SKM-1 (cell line): ENCODE measurements around the gene ROBO1.

Experiments used
- DNase-seq: peaks from one replicate; lab custom pipeline; 2025; ENCODE audit not compliant: unreplicated experiment; lab: John Stamatoyannopoulos, UW

Gene ROBO1

DNA sequence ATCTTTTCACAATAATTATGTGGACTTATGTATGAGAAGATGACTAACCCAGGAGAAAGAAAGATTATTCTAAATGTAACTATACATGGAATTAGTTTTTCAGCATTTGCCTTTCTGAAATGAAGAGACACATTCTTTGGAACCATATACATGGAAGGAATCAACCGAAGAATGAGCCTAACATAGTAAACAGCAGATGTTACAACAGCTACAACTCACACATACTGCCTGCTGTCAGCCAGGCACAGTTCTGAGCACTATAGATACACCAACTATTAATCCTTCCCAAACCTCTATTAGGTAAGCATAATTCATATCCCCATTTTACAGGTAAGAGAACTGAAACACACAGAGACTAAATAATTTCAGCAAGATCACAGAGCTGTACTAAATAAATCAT lies 840.0 kb downstream of the ROBO1 start:
- no peak for DNase-seq

DNA sequence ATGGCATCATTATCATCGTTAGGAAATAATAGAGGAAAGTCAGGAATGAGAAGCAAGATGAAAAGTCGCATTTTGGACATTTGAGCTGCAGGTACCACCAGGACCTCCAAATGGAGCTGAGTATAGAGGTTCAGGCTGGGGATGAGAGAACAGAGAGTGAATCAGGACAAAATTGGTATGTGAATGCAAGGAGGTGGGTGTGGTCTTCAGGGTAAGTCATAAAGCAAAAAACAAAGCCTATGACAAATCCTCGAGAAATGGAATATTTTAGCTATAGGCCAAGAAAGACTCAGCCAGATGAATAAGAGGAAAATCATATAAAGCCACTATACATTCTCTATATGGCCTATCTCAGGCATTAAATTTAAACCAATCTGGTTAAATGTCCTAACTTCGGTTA lies 841.3 kb downstream of the ROBO1 start:
- DNase-seq = no peak

DNA sequence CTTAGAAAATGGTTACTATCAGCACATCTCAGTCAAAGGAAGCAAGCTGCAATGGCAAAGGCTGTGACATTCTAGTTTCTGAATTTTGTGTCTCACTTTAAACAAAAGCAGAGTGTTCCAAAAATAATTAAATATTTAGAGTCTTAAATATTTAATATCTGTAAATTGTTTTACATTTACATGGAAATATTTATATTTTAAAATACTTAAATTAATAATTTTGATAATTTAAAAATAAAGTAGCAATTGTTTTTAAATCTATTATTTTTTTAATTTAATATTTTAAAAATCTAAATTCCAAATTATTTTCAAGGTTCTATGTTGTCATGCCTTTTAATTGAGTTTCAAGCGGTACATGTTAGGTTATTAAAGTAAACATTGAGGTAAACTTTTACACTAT lies 843.1 kb downstream of the ROBO1 start:
- DNase-seq = no peak

DNA sequence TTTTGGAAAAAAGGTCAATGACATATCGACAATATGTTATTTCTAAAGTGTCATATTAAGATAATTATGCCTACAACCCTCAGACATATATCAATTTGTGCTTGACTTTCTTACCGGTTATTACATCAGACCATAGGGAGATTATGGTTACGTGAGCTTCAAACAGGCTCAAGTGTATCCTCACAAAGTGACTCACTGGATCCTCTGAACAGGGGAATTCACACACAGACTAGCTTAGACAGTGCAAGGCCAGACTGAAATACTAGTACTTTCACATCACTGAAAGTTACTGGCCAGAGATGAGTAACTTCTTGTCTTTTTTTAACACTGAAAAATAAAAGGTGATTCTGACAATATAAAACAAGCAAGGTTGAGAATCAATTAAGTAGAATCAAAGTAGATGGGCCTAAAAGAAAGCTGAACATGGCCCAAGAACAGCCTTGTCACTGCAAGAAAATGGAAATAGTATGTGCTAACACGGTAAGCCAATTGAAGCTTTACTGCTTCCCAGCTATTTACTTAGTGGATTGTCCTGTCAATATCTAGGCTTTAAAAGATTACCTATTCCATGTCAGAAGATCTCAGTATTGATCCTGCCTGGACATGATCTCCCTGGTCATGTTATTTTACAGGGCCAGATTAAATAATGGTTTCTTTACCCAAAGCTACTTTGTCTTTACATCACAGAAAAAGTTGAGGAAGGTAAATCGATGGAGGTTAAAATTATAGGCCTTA lies 848.6 kb downstream of the ROBO1 start:
- no peak for DNase-seq

DNA sequence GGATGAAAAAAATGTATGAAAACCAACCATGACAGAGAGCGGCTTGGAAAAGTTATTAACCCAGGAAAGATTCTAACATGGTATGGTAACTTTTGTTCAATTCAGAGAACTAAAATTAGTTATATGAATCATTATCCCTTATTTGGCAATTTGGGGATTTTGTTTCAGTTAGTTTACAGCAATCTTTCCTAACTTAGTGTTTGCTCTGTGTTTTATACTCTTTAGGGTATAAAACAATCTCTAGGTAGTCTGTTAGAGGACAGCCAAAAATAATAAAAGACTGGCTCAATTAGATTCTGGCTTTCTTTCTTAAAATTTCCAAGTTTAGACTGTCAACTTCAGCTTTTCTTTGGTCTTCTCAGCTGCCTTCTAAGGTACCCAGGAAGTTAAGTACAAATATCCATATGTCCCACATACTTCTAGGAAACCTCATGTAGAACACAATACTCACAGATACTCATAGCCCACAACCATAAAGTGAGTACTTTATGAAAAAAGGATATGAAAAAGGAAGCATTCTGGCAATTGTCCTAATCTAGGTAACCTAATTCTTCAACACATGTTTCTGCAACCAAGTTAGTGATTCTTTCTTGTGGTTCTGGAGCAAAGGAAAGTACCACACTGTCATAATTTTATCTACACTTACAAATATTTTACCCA lies 849.3 kb downstream of the ROBO1 start:
- DNase-seq = no peak

DNA sequence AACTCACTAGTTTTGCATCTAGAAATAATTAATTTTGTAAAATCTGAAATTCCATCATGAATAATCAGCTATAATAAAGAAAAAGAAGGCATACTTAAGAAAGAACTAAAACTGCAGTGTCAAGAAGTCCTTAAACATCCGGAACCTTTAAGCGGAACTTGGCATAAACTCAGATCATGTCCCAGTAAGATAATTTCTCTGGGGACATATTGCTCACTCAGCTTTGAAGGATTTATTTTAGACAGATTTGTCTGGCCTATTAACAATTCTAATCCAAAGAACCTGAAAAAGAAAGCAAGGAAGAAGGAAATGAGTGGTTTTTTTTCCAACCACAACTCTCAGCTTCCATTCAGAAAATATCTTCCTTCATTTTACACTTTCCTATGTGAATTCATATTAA lies 850.3 kb downstream of the ROBO1 start:
- DNase-seq = no peak

DNA sequence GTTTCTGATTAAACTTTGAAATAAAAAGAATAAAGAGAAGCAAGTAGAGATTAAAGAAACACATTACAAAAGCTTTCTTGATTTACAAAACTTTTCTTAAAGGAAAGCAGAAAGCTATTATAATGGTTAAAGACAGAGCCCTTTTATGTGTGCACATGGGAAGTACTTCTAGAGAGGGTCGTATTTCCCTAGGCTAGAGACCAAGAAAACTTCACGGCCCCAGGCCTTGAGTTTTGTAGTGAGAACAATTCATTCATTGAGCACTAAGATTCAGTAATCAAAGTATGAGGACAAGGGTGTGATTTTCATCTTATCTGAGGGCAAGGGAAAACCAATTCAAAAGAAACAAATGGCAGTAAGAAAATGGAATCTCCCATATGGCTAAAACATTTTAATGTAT lies 854.1 kb downstream of the ROBO1 start:
- DNase-seq = no peak

DNA sequence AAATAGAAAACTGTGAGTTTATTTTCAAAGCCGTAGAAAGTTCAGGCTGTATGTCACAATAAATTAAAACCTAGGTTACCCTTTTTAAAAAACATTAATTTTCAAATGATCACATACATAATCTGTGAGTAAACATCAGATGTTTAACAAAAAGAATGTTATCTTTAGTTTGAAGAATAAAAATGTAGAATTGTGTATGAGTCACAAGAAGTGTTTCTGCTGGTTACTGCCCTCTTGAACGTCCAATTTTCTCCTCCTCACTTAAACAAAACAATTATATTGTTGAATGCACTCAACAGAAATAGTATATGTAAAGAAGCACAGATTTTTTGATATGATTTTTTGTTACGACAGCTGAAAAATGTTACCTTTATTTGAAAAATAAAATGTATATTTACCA lies 855.1 kb downstream of the ROBO1 start:
- no peak for DNase-seq

DNA sequence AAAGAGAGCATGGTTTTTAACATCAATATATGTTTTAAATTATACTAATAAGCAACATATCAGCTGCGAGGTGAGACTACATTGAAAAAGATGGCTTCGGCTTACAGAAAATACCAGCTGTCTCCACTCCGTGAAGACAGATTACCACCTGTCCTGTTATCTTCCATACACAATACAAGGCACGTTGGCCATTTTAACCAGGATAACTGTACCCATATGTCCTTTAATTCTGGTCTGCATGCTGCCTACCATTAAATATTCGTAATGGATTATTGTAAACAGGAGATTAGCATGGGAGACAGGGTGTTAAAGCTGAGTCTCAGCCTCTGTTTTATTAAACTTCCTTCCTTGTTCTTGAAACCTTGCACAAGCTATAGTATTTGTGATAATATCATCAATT lies 855.5 kb downstream of the ROBO1 start:
- DNase-seq = no peak

DNA sequence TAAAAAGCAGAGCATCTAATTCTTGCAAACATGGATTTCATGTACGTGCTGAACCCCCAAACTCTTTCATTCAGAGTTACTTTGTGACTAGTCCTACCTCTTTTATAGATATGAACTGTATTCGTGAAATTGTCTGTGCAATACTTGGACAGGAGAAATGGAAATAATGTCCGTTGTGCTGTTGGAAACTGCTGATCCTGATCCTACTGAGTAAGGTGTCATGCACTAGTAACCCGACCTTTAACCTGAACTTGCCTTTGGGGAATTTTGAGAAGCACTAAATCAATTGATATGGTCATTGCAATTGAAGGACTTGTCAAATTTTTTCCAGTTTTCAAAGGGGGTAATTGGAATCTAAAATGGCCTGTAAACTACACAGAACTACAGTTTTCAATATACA lies 856.4 kb downstream of the ROBO1 start:
- no peak for DNase-seq

DNA sequence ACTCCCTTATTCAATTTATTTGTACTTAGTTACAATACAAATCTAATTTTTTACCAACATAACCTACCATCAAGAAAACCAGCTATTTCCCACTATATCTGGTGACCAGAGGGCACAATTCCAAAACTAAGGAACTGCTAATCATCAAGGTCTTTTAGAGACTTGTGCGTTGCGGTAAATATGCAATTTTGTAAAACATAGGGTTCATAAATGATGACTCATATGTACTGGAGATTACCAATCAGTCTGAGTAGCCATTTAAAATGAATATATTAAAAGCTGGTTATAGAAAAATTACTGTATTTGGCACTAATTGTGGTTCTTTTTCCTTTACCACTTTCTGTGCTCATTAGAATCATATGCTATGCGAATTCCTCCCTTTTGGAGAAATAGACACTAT lies 859.6 kb downstream of the ROBO1 start:
- no peak for DNase-seq

DNA sequence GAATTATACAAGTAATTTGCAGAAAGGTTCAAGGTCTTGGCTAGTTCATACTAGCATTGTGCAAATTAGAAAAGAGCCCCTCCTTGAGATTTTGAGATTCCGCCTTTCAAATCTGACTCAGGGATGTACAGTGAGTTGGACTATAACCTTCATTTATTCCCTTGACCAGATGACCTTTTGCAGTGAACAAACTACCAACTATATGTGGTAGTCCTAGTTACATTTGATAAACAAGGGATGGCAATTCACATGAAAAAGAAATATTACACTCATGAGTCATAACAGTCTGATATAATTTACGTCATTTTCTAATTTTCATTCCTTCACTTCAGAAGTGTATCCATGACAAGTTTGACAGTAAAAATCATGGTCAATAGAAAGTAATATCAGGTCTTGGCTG lies 860.4 kb downstream of the ROBO1 start:
- no peak for DNase-seq

DNA sequence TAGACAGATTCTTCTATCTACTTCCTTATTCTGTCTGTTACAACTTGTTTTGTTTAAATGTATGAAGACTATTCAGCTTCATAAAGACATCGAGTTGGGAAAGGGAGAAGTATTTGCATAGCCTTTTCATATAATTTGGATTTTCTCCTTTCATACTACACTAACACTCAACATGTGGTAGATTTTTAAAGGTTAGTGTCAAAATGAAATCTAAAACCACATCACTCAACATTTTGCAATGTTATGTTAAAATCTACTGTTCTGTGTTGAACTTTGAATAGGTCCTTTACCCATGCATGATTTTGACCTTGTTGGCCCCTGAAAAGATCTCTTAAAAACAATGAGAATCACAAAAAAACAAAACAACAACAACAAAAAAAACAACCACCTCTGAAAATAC lies 860.9 kb downstream of the ROBO1 start:
- DNase-seq = no peak

DNA sequence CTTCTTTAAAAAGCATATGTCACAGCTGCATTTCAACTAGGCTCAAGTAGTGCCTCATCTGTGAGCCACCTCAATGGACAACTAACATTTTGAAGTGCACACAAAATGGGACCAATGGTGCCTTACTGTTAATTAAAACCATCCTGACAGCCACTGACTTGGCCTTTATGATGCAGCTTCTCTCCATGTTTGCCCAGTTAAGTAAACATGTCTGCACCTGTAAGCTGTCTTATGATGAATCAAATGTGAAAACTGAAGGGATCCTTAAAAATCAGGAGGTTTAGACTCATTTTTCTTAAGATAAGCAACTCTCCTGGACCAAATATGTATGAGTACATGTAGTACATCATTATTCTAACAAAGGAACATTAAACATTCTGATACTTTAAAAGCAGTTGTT lies 861.6 kb downstream of the ROBO1 start:
- no peak for DNase-seq

DNA sequence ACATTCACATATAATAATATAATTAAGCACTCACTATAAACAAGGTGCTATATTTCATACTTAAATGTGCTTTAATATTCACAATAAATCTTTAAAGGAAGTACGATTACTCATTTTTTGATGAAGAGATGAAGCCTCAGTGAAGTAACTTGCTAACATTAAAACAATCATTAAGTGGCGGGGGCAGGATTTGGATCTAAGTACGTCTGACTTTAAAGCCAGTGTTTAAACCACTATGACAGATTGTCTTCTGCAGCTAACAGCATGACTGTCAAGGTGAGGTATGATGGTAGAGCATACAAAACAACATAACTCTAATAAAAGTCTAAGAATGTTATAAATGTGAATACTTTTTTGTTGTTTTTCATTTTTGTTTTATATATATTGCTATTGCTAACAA lies 862.1 kb downstream of the ROBO1 start:
- no peak for DNase-seq

DNA sequence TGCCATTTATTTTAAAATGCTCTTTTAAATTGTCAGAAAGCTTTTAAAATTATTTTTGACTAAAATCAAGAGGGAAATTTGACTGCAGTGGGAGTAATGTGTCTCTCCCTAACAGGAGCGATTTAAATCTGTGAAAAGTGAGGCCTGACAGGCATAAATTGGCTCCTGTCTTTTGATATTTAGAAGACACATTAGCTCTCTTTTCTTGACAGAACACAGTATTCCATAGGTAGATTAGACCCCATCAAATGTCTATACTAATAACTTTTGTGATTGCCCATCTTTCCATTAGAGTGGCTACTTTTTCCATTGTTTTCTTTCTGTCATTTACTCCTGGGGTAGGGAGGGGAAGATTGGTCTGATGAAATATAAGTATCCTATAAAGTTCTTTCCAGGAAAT lies 866.3 kb downstream of the ROBO1 start:
- DNase-seq = no peak

DNA sequence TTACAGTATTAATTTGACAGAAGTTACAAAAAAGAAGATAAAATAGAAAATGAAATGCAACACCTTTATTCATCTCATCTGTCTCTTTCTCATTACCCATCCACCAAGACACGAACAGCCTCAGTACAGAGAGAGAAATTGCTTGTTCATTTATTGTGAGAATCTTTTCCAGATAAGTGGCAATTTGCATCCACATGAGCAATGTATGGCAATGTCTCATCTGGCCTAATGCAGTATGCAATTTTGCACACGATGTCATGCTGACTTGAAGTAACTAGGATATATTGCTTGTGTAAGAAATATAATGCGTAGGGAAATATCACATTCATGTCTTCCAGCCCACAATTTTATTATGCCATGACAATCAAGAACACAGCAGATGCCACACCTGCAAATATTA lies 866.9 kb downstream of the ROBO1 start:
- no peak for DNase-seq

DNA sequence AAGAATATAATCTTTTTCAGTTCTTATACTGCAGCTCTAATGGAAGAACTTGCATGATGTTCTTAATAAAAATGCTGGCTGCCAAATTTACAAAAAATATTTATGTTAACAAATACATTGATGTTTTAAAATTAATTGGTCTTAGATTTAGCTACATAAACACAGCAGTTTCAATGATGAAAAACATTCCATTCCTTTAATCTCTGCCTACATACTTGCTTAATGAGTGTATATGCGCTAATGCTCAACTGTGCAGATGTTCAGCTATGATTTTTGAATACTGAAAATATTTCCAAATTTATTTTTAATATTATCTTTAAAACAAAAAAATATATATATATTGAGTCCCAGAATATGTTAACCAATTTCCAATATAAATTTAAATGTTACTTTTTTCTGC lies 867.4 kb downstream of the ROBO1 start:
- DNase-seq = no peak

DNA sequence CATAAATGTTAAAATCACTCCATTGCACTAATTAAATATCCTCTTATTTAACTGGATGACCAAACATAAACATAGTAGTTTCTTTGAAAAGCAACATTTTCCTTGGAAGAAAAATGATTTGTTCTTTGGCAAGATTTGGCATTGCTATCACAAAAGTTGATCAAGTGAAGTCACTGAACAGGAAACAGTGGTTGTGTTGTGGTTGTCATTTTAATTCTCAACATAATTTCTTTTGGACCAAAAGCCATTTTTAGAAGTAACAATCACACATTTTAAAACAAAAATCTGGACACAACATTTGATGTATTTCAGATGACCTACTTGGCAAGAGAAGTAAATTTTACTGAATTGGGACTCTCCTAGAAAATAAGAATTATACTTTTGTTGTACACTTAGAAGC lies 872.3 kb downstream of the ROBO1 start:
- DNase-seq = no peak

DNA sequence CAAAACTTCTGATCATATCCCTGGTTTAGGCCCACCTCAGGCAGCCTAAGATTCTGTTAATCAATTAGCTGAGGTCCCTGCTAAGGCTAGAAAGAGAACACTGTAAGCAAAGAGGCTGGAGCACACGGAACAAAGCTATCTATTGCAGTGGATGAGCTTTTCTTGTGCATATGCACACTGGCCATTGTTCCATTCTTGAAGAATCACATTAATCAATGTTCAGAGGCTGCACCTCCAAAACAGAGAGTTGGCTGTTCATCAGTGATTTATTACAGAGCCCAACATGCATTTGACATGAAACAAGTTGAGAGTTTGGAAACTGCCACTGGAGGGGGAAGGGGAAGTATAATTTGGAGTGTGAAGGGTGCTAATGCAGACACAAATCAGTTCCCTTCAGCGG lies 873.0 kb downstream of the ROBO1 start:
- no peak for DNase-seq

DNA sequence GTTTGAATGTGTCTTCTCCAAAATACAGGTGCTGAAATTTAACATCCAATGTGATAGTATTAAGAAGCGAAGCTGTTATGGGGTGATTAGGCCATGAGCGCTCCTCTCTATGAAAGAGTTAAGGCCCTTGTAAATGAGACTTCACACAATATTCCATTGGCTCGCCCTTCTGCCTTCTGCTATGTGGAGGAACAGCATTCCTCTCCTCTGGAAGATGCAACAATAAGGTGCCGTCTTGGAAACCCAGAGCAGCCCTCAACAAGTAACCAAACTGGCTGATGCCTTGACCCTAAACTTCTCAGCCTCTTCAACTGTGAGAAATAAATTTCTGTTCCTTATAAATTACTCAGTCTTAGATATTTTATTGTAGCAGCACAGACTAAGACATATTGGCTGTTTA lies 874.6 kb downstream of the ROBO1 start:
- DNase-seq = no peak

DNA sequence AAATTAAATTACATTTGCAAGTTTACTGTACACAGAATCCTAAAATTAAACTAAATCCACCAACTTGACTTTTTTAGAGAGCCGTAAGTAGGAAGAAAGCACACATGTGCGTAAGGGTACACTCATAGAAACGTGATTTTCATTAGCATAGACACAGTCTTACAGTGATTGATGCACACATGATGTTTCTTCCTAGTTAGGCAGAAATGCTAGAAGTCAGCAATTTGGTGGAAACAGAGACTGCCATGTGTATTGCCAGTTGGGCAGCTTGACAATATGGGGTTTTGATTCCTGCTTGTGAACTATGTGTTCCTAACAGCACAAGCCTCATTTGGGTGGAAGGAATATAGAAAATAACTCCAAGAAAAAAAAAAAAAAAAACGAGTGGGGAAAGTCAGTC lies 878.5 kb downstream of the ROBO1 start:
- no peak for DNase-seq

DNA sequence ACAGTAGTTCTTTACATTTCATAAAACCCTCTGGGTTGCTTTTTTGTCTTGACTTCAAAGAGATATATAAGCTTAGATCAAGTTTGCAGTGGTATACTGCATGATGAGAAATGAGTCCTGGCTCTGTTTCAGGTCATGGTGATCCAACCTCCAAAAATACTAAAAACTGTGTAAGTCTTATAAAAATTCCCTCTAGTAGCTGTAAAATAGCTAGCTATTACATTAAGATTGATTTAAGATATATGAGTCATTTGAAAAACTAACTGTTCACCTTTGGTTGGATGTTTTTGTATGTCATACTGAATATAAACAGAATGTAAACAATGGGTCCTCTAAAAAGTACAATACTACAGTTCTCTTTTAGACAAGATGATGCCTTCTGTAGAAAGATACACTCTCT lies 879.2 kb downstream of the ROBO1 start:
- DNase-seq = no peak
